HAP-1 (cell line): Measurements from ENCODE around the gene CDH13.

ENCODE experiments used
- DNase-seq, 2 experiments: peaks; one replicate each; pipeline ENCODE4 v3.0.0-alpha.2; 2016 to 2020; ENCODE audit warnings: low spot score in 2 of 2
- H3K27me3 ChIP-seq: fragments of 250-450 bp; sonication (Bioruptor Pico); 2 replicates; pipeline ENCODE4 v1.5.1; 2020; ENCODE audit warnings: low read depth, mild to moderate bottlenecking, moderate library complexity
- H3K36me3 ChIP-seq: fragments of 250-450 bp; sonication (Bioruptor Pico); replicated peaks from 2 replicates; pipeline ENCODE4 v1.5.1; 2020; ENCODE audit warnings: mild to moderate bottlenecking
- H3K4me1 ChIP-seq: fragments of 250-450 bp; sonication (Bioruptor Pico); 2 replicates; pipeline ENCODE4 v1.5.1; 2020; ENCODE audit warnings: mild to moderate bottlenecking
- H3K4me3 ChIP-seq: fragments of 250-450 bp; sonication (Bioruptor Pico); 2 replicates; pipeline ENCODE4 v1.5.1; 2020; ENCODE audit warnings: mild to moderate bottlenecking, moderate library complexity
- H3K9me3 ChIP-seq: fragments of 250-450 bp; sonication (Bioruptor Pico); 2 replicates; pipeline ENCODE4 v1.5.1; 2020; ENCODE audit warnings: mild to moderate bottlenecking, moderate library complexity
- in situ Hi-C: fragments of 300-500 bp; cut with MboI; formaldehyde crosslinking; loops from 3 replicates; pipeline ENCODE4 v1.14.3; 2020; ENCODE audit warnings: low sequenced_read_pairs, inconsistent platforms, mixed read lengths

Gene CDH13

GRCh38 chr16:83021045-83021444, 394.3 kb downstream of the CDH13 start:
- no peaks in the 10 kb centered on the region for H3K27me3 ChIP-seq
- H3K4me3 ChIP-seq, result no peak overlapping the region
- in situ Hi-C loops, result no loop called here
- H3K9me3 ChIP-seq, result no peaks in the 10 kb centered on the region
- no peak for DNase-seq
- H3K4me1 ChIP-seq, result no peaks in the 10 kb centered on the region
- no peaks in the 10 kb centered on the region for H3K36me3 ChIP-seq

GRCh38 chr16:83021746-83022145, 395.0 kb downstream of the CDH13 start:
- Histone ChIP-seq H3K27me3 (no peaks in the 10 kb centered on the region), H3K9me3 (no peaks in the 10 kb centered on the region), H3K4me3 (no peak overlapping the region), H3K36me3 (no peaks in the 10 kb centered on the region), H3K4me1 (no peaks in the 10 kb centered on the region)
- no peak for DNase-seq
- in situ Hi-C loops, result no loop called here

- in situ Hi-C loops, result no loop called here
- no peaks in the 10 kb centered on the region for H3K4me1 ChIP-seq
- no peaks in the 10 kb centered on the region for H3K9me3 ChIP-seq
- H3K4me3 ChIP-seq, result no peak overlapping the region
- H3K27me3 ChIP-seq, result no peaks in the 10 kb centered on the region
- no peak for DNase-seq
- no peaks in the 10 kb centered on the region for H3K36me3 ChIP-seq
Observed at GRCh38 chr16:83023011-83023410, 396.2 kb downstream of the CDH13 start.

GRCh38 chr16:83023640-83024039, 396.9 kb downstream of the CDH13 start:
- H3K4me1 ChIP-seq, result no peaks in the 10 kb centered on the region
- H3K4me3 ChIP-seq, result no peak overlapping the region
- DNase-seq, result no peak
- H3K36me3 ChIP-seq, result no peaks in the 10 kb centered on the region
- no peaks in the 10 kb centered on the region for H3K27me3 ChIP-seq
- in situ Hi-C loops, result no loop called here
- no peaks in the 10 kb centered on the region for H3K9me3 ChIP-seq

GRCh38 chr16:83027973-83028372, 401.2 kb downstream of the CDH13 start:
- in situ Hi-C loops, result no loop called here
- no peaks in the 10 kb centered on the region for H3K4me1 ChIP-seq
- no peaks in the 10 kb centered on the region for H3K27me3 ChIP-seq
- H3K9me3 ChIP-seq, result no peaks in the 10 kb centered on the region
- H3K4me3 ChIP-seq, result no peak overlapping the region
- no peaks in the 10 kb centered on the region for H3K36me3 ChIP-seq
- DNase-seq, result no peak

- no peak for DNase-seq
- Histone ChIP-seq H3K9me3 (no peaks in the 10 kb centered on the region), H3K4me1 (no peaks in the 10 kb centered on the region), H3K27me3 (no peaks in the 10 kb centered on the region), H3K4me3 (no peak overlapping the region), H3K36me3 (no peaks in the 10 kb centered on the region)
- in situ Hi-C loops, result no loop called here
Observed at GRCh38 chr16:83029467-83029866, 402.7 kb downstream of the CDH13 start.

GRCh38 chr16:83031524-83031923, 404.8 kb downstream of the CDH13 start:
- H3K36me3 ChIP-seq, result no peaks in the 10 kb centered on the region
- H3K4me1 ChIP-seq, result no peaks in the 10 kb centered on the region
- H3K4me3 ChIP-seq, result no peak overlapping the region
- H3K9me3 ChIP-seq, result no peaks in the 10 kb centered on the region
- in situ Hi-C loops, result no loop called here
- no peak for DNase-seq
- H3K27me3 ChIP-seq, result no peaks in the 10 kb centered on the region

- Histone ChIP-seq H3K27me3 (no peaks in the 10 kb centered on the region), H3K4me3 (no peak overlapping the region), H3K4me1 (no peaks in the 10 kb centered on the region), H3K36me3 (no peaks in the 10 kb centered on the region), H3K9me3 (no peaks in the 10 kb centered on the region)
- in situ Hi-C loops, result no loop called here
- no peak for DNase-seq
Observed at GRCh38 chr16:83037102-83037501, 410.3 kb downstream of the CDH13 start.

- no peaks in the 10 kb centered on the region for H3K4me1 ChIP-seq
- in situ Hi-C loops, result no loop called here
- no peaks in the 10 kb centered on the region for H3K9me3 ChIP-seq
- no peak for DNase-seq
- no peaks in the 10 kb centered on the region for H3K36me3 ChIP-seq
- H3K4me3 ChIP-seq, result no peak overlapping the region
- H3K27me3 ChIP-seq, result no peaks in the 10 kb centered on the region
Observed at GRCh38 chr16:83037884-83038283, 411.1 kb downstream of the CDH13 start.

- no peak for DNase-seq
- no peaks in the 10 kb centered on the region for H3K27me3 ChIP-seq
- no peaks in the 10 kb centered on the region for H3K9me3 ChIP-seq
- in situ Hi-C loops, result no loop called here
- H3K36me3 ChIP-seq, result no peaks in the 10 kb centered on the region
- H3K4me3 ChIP-seq, result no peak overlapping the region
- H3K4me1 ChIP-seq, result no peaks in the 10 kb centered on the region
Observed at GRCh38 chr16:83040174-83040573, 413.4 kb downstream of the CDH13 start.

GRCh38 chr16:83044589-83044988, 417.8 kb downstream of the CDH13 start:
- Histone ChIP-seq H3K9me3 (no peaks in the 10 kb centered on the region), H3K4me3 (no peak overlapping the region), H3K36me3 (no peaks in the 10 kb centered on the region), H3K27me3 (no peaks in the 10 kb centered on the region), H3K4me1 (no peaks in the 10 kb centered on the region)
- in situ Hi-C loops, result no loop called here
- no peak for DNase-seq

GRCh38 chr16:83045790-83046189, 419.0 kb downstream of the CDH13 start:
- no peaks in the 10 kb centered on the region for H3K36me3 ChIP-seq
- in situ Hi-C loops, result no loop called here
- DNase-seq, result no peak
- no peaks in the 10 kb centered on the region for H3K27me3 ChIP-seq
- H3K4me1 ChIP-seq, result no peaks in the 10 kb centered on the region
- H3K9me3 ChIP-seq, result no peaks in the 10 kb centered on the region
- H3K4me3 ChIP-seq, result no peak overlapping the region

- Histone ChIP-seq H3K4me3 (no peak overlapping the region), H3K9me3 (no peaks in the 10 kb centered on the region), H3K36me3 (no peaks in the 10 kb centered on the region), H3K27me3 (no peaks in the 10 kb centered on the region), H3K4me1 (no peaks in the 10 kb centered on the region)
- no peak for DNase-seq
- in situ Hi-C loops, result no loop called here
Observed at GRCh38 chr16:83046664-83047063, 419.9 kb downstream of the CDH13 start.

GRCh38 chr16:83051451-83051850, 424.7 kb downstream of the CDH13 start:
- Histone ChIP-seq H3K9me3 (no peaks in the 10 kb centered on the region), H3K4me1 (no peaks in the 10 kb centered on the region), H3K4me3 (no peak overlapping the region), H3K27me3 (no peaks in the 10 kb centered on the region), H3K36me3 (no peaks in the 10 kb centered on the region)
- no peak for DNase-seq
- in situ Hi-C loops, result no loop called here

- H3K4me3 ChIP-seq, result no peak overlapping the region
- no peaks in the 10 kb centered on the region for H3K27me3 ChIP-seq
- in situ Hi-C loops, result no loop called here
- no peaks in the 10 kb centered on the region for H3K4me1 ChIP-seq
- H3K9me3 ChIP-seq, result no peaks in the 10 kb centered on the region
- no peaks in the 10 kb centered on the region for H3K36me3 ChIP-seq
- DNase-seq, result no peak
Observed at GRCh38 chr16:83054283-83054682, 427.5 kb downstream of the CDH13 start.
